SJSA1 (cell line): ENCODE data around the gene MAST2. TPM values are rescaled to one million over a fixed set of nuclear protein-coding genes. Genes with fewer than 3 reads are reported as not detected.

Source experiments
- DNase-seq, 2 experiments: peaks; one replicate each; pipeline ENCODE4 v3.0.0-alpha.2; 2015 to 2020; ENCODE audit warnings: low spot score in 2 of 2, low read depth in 1 of 2
- H3K27ac ChIP-seq: fragments of 250-450 bp; sonication (Bioruptor Pico); 2 replicates; pipeline ENCODE4 v1.5.1; 2020; ENCODE audit warnings: mild to moderate bottlenecking, moderate library complexity
- H3K27me3 ChIP-seq: fragments of 250-450 bp; sonication (Bioruptor Pico); replicated peaks from 2 replicates; pipeline ENCODE4 v1.5.1; 2020; ENCODE audit warnings: mild to moderate bottlenecking, moderate library complexity
- H3K36me3 ChIP-seq: fragments of 250-450 bp; sonication (Bioruptor Pico); 2 replicates; pipeline ENCODE4 v1.5.1; 2020; ENCODE audit warnings: mild to moderate bottlenecking
- H3K4me1 ChIP-seq: fragments of 250-450 bp; sonication (Bioruptor Pico); replicated peaks from 2 replicates; pipeline ENCODE4 v1.6.1; 2021; ENCODE audit warnings: mild to moderate bottlenecking
- H3K4me3 ChIP-seq: fragments of 250-450 bp; sonication (Bioruptor Pico); 2 replicates; pipeline ENCODE4 v1.5.1; 2020; ENCODE audit warnings: mild to moderate bottlenecking
- H3K9me3 ChIP-seq: fragments of 250-450 bp; sonication (Bioruptor Pico); replicated peaks from 2 replicates; pipeline ENCODE4 v1.5.1; 2020; ENCODE audit warnings: mild to moderate bottlenecking
- total RNA-seq: library from RNA; depleted of rRNA; stranded (reverse); fragments of >200 nt; shearing (Covaris generic); gene quantifications from 2 replicates; pipeline ENCODE4 v1.2.3, GENCODE V29; 2014

Gene MAST2
- total RNA-seq, 1 experiment from 2014 or later, result 16.8 TPM

DNA sequence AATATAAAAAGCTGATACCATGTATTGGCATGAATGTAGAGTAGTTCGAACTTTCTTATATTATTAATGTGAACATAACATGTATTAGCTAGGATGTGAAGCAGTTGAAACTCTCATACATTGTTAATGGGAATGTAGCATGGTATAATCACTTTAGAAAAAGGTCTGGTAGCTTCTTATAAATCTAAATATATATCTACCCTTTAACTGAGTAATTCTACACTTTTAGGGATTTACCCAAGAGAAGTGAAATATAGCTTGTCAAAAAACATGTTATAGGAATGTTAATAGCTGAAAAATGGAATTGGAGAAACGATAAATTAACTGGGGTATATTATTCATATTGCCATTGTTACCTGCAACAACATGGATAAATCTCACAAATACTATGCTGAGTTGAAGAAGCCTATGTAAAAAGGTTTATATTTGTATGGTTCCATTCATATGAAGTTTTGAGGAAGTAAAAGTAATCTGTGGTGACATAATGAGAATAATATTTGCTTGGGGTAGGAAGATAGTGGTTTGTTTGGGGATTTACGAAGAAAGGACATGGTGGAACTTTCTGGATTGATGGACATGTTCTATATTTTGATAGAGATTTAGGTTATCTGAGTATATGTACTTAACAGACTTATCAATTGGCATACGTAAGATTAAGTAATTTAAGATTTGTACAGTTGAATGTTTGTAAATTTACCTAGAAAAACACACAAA lies 76.6 kb downstream of the MAST2 start:
- Histone ChIP-seq H3K27me3 (no peaks in the 10 kb centered on the region), H3K4me1 (peaks cover 20% of the 10 kb centered on the region), H3K9me3 (no peaks in the 10 kb centered on the region), H3K4me3 (no peak overlapping the region), H3K36me3 (peaks cover 5% of the 10 kb centered on the region; the same call in 1 of the 2 replicates), H3K27ac (no peak overlapping the region)
- DNase-seq, result no peak

DNA sequence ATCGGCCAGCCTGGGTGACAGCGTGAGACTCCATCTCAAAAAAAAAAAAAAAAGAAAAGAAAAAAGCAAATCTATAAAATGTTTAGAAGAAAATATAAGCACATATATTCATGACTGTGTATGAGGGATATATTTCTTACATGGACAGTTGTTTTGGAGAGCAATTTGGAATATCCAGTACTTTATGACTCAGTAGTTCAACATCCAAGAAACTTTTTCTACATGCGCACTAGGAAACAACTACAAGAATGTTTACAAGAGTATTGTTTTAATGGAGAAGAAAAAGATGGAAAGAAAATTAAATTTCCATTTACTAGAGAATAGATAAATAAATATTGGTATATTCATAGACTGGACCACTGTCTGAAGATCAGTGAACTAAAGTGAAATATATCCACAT lies 77.5 kb downstream of the MAST2 start:
- peak in 1 of 2 experiments; percentile 39 for DNase-seq
- Histone ChIP-seq H3K4me3 (no peak overlapping the region), H3K9me3 (no peaks in the 10 kb centered on the region; the same call in 1 of the 2 replicates), H3K36me3 (peaks cover 8% of the 10 kb centered on the region; the same call in 1 of the 2 replicates), H3K27ac (no peak overlapping the region), H3K27me3 (no peaks in the 10 kb centered on the region), H3K4me1 (peaks cover 20% of the 10 kb centered on the region)

DNA sequence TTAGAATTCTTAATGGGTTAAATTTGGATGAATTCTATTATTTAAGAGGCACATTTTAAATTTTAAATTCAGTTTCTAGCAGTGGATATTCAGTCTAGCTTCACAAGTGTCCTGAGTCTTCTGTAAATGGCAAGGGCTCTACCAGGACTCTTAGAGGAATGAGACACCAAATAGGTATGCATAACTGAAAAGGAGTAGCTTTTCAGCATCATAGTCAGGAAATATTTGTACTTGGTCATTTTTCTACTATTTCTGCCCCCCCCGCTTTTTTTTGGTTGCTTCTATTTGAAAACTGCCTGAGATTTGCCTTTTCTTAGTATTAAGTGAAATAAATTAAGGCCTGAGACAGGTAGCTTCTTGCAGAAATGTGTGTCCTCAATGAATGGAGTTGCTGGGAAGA lies 80.2 kb downstream of the MAST2 start:
- Histone ChIP-seq H3K36me3 (peaks cover 8% of the 10 kb centered on the region; the same call in 1 of the 2 replicates), H3K4me1 (peaks cover 20% of the 10 kb centered on the region), H3K9me3 (no peaks in the 10 kb centered on the region; the same call in 1 of the 2 replicates), H3K4me3 (no peak overlapping the region), H3K27me3 (no peaks in the 10 kb centered on the region), H3K27ac (no peak overlapping the region)
- DNase-seq, result no peak

DNA sequence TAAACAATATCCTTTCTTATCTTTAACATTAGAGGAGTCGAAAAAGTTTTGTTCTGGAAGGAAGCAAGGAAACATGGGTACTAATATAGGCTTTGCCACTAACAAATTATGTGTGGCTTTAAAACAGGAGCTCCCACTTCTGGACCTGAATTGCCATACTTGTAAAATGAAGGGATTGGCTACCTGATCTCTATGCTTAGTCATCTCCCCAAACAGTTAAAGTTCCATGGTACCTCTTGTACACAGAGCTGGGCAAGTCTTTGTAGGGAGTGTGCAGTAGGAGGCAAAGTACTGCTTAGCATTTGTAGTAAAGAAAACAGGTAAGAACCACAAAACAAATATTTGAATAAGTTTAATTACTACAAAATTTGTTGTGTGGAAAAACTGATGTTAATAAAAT lies 81.3 kb downstream of the MAST2 start:
- no peak for DNase-seq
- H3K27ac ChIP-seq, result no peak overlapping the region

DNA sequence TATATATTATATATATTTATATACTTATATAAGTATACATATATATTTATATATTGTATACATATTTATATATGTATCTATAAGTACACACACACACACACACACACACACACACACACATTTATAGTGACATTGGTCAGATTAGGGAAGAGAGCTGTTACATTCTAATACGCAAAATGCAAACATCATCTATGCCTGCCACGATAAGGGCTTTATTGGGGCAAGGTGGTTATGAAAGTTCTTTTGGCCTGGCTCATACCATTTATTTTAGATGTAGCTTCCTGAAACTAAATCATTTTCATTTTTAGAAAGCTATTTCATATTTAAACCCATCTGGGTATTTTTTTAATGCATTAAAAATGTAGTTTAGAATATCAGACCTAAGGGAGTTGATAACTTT lies 82.8 kb downstream of the MAST2 start:
- DNase-seq, result no peak
- Histone ChIP-seq H3K9me3 (no peaks in the 10 kb centered on the region; the same call in 1 of the 2 replicates), H3K4me1 (peaks cover 9% of the 10 kb centered on the region), H3K27ac (no peak overlapping the region), H3K36me3 (peaks cover 8% of the 10 kb centered on the region; the same call in 1 of the 2 replicates), H3K27me3 (no peaks in the 10 kb centered on the region), H3K4me3 (no peak overlapping the region)

More for the DNA sequence above, 81.3 kb downstream of the MAST2 start:
- H3K36me3 ChIP-seq, result peaks cover 8% of the 10 kb centered on the region; the same call in 1 of the 2 replicates
- H3K27me3 ChIP-seq, result no peaks in the 10 kb centered on the region
- no peak overlapping the region for H3K4me3 ChIP-seq
- peaks cover 20% of the 10 kb centered on the region for H3K4me1 ChIP-seq
- H3K9me3 ChIP-seq, result no peaks in the 10 kb centered on the region; the same call in 1 of the 2 replicates

DNA sequence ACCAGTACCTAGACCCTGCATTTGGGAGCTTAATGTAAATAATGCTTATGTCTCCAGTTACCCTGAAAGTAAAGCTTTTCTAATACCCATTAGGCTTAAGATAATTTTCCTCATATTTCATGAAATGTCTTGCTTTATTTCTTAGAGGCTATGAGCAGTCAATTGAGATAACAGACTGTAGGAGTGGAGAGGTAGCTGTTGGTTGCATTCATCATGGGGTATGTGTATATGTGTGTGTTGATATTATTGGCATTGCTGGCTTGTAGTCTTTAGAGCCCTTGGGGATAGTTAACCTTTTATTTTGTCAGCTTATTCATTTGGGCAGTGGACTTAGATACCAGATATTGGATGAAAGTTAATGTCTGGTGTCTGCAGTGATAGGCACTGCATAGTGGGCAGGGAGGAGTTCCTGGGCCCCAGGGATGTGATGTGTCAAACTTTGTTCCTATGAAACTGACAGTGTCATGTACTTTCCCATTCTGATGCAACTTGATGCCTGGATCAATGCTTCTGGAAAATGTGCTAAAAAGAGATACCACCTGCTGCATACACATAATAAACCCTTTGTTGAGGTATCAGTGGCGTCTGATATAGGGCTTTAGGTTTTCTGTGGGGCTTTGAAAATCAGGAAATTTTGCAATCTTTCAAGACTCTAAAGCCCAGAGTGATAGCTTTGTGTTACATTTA lies 83.9 kb downstream of the MAST2 start:
- H3K27ac ChIP-seq, result no peak overlapping the region
- H3K9me3 ChIP-seq, result no peaks in the 10 kb centered on the region; the same call in 1 of the 2 replicates
- H3K4me1 ChIP-seq, result peaks cover 16% of the 10 kb centered on the region
- no peak overlapping the region for H3K4me3 ChIP-seq
- DNase-seq, result no peak
- H3K36me3 ChIP-seq, result peaks cover 7% of the 10 kb centered on the region; the same call in 1 of the 2 replicates
- no peaks in the 10 kb centered on the region for H3K27me3 ChIP-seq

DNA sequence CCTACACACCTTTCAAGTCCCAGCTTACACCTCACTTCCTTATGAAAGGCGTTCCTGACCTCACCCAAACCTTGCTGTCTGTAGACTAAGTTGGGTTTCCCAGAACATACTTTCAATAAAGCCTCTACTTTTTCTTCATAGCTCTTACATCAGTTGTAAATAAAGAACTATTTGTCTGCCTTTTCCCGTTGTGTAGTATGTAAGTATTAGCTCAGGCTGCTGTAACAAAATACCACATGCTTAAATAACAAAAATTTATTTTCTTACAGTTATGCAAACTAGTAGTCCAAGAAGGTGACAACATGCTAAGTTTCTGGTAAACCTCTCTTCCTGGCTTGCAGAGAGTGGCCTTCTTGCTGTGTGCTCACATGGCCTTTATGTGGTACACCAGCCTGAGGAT lies 86.7 kb downstream of the MAST2 start:
- peaks cover 20% of the 10 kb centered on the region for H3K4me1 ChIP-seq
- DNase-seq, result no peak
- H3K4me3 ChIP-seq, result no peak overlapping the region
- H3K27me3 ChIP-seq, result no peaks in the 10 kb centered on the region
- H3K9me3 ChIP-seq, result no peaks in the 10 kb centered on the region; the same call in 1 of the 2 replicates
- no peak overlapping the region for H3K27ac ChIP-seq
- H3K36me3 ChIP-seq, result 0 out of 2 replicates have a peak, but pooled peaks cover 3% of the 10 kb centered on the region

DNA sequence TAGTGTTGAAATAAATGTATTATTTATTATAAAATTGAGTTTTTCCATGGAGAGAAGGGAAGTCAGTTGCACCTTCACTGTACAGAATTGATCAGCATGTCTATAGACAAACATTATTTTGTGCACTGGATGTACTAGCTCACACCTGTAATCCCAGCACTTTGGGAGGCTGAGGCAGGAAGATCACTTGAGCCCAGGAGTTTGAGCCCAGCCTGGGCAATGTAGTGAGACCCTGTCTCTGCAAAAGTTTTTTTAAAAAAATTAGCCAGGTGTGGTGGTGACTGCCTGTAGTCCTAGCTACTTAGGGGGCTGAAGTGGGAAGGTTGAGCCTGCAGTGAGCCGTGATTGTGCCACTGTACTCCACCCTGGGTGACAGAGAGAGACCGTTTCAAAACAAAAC lies 87.7 kb downstream of the MAST2 start:
- Histone ChIP-seq H3K36me3 (no peaks in the 10 kb centered on the region), H3K9me3 (no peaks in the 10 kb centered on the region), H3K4me1 (peaks cover 20% of the 10 kb centered on the region), H3K27me3 (no peaks in the 10 kb centered on the region), H3K27ac (no peak overlapping the region), H3K4me3 (no peak overlapping the region)
- no peak for DNase-seq

DNA sequence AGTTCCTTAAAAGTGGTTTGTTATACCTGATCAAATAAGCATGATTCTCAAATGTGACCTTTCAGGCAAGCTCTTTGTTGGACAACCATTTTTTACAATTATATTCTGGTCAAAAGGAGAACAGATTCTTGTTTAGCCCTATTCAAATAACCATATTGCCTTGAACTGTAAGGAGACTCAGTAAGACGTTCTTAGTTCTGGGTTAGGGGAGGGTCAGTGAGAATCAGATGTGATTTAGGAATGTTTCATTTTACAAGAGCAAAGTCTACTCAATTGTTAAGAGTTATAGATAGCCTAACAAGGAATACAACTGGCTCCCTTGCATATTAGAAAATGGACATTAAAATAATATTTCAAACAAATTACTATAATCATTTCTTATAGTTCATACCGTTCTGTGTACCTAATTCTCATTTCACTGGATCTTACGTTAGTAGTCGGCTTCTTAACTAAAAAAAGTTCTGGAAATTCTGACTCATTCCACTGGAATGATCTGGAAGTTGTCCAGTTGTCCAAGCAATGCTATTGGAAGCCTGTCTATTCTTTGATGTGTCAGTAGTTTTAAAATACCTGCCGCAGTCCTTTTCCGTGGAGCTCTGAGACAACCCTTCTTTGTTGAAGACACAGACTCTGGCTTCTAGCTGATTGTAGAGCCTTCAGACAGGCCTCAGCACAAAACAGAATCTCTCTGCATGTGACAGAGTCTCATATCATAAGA lies 88.8 kb downstream of the MAST2 start:
- Histone ChIP-seq H3K27me3 (no peaks in the 10 kb centered on the region), H3K27ac (peak overlapping the region; percentile 78), H3K4me3 (no peak overlapping the region), H3K4me1 (peaks cover 20% of the 10 kb centered on the region), H3K36me3 (no peaks in the 10 kb centered on the region), H3K9me3 (no peaks in the 10 kb centered on the region)
- DNase-seq, result peak; percentile 67 to 88

DNA sequence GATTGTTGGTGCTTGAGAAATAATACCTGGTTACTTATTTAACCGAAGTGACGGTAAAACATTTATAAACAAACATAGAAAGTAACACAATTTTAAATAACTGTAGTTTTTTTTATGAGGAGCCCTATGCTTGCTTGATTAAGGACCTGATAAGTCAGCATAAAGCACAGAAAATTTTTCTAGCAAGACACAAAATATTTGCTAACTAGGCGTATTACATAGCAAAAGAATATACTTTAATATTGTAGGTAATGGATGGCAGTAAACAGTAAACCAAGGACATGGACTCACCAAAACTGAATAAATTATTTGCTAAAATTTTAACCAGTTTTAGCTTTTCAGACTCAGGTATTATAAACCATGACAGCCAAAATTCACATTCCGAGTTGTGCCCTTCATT lies 90.9 kb downstream of the MAST2 start:
- no peaks in the 10 kb centered on the region for H3K9me3 ChIP-seq
- DNase-seq, result no peak
- no peaks in the 10 kb centered on the region for H3K27me3 ChIP-seq
- H3K4me3 ChIP-seq, result no peak overlapping the region
- H3K27ac ChIP-seq, result no peak overlapping the region
- H3K4me1 ChIP-seq, result peaks cover 20% of the 10 kb centered on the region
- H3K36me3 ChIP-seq, result no peaks in the 10 kb centered on the region

DNA sequence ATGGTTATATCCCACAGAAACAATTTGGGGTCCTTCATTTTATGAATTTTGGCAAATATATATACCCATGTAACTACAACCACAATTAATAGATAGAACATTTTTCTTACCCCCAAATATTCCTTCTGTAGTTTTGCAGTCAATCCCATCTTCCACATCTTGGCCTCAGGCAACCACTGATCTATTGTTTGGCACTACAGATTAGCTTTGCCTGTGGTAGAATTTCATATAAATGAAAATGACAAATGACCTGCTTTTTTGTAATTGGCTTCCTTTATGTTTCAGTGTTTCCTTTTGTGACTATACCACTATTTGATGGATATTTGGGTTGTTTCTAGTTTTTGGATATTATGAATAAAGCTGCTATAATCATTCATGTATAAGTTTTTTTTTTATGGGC lies 91.5 kb downstream of the MAST2 start:
- H3K27me3 ChIP-seq, result no peaks in the 10 kb centered on the region
- H3K36me3 ChIP-seq, result no peaks in the 10 kb centered on the region
- DNase-seq, result no peak

DNA sequence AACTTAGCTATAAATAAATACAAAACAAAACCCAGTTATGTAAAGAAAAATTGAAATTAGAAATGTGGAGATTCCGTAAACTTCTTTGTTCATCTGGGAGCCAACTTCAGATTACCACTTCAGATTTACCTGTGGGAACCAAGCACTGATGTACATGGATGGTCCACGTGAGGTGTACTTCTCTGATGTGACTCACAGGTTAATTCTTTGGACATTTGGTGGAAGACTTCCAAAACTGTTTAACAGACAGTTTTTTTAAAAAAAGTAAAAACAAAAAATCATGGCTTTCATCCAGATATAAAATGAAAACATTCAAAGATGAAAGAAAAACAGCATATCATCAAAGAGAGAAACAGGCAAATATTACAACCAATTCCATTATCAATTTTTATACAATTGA lies 92.0 kb downstream of the MAST2 start:
- Histone ChIP-seq H3K9me3 (no peaks in the 10 kb centered on the region), H3K4me1 (peaks cover 20% of the 10 kb centered on the region), H3K4me3 (no peak overlapping the region), H3K27me3 (no peaks in the 10 kb centered on the region), H3K36me3 (no peaks in the 10 kb centered on the region), H3K27ac (no peak overlapping the region)
- no peak for DNase-seq

More for the DNA sequence above, 91.5 kb downstream of the MAST2 start:
- Histone ChIP-seq H3K4me1 (peaks cover 20% of the 10 kb centered on the region), H3K9me3 (no peaks in the 10 kb centered on the region), H3K4me3 (no peak overlapping the region), H3K27ac (no peak overlapping the region)

DNA sequence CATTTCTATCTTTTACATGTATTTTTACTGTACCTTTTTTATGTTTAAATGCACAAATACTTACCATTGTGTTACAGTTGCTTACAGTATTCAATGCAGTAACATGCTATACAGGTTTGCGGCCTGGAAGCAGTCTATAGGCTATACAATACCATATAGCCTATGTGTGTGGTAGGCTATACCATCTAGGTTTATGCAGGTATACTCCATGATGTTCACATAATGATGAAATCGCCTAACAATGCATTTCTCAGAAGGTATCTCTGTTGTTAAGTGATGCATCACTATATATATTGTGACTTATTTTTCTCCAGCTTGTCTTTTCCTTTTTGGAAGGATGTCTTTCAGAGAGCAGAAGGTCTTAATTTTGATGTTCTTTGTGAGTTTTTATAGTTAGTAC lies 103.5 kb downstream of the MAST2 start:
- no peak for DNase-seq
- H3K27ac ChIP-seq, result no peak overlapping the region

More for the DNA sequence above, 103.5 kb downstream of the MAST2 start:
- Histone ChIP-seq H3K36me3 (no peaks in the 10 kb centered on the region; the same call in 1 of the 2 replicates), H3K4me3 (no peak overlapping the region), H3K27me3 (no peaks in the 10 kb centered on the region), H3K4me1 (0 out of 2 replicates have a peak, but pooled peaks cover 3% of the 10 kb centered on the region), H3K9me3 (no peaks in the 10 kb centered on the region)
